HG02840 (cell line): ENCODE results near the gene RRAGD.
"Not testable (repeated sequence)": the region's sequence is repeated elsewhere in the genome, so short reads cannot be mapped to it uniquely, and the experiment has no call there.

Experiments
- ATAC-seq: cut with Tn5 transposase; IDR thresholded peaks from one replicate; pipeline ENCODE4 v1.9.1; 2021; ENCODE audit warnings: mild to moderate bottlenecking, moderate library complexity, moderate number of reproducible peaks; ENCODE audit not compliant: unreplicated experiment, low FRiP score

The RRAGD gene

GRCh38 chr6:89413006-89413400 lies 930 bp upstream of the RRAGD start:
- no peak for ATAC-seq

- no peak for ATAC-seq
Observed at GRCh38 chr6:89411145-89412070, 665 bp downstream of the RRAGD start.

GRCh38 chr6:89410788-89411144 lies 1.3 kb downstream of the RRAGD start:
- ATAC-seq: no peak

- ATAC-seq: no peak
Observed at GRCh38 chr6:89410231-89410761, 1.8 kb downstream of the RRAGD start.

- ATAC-seq: no peak
Observed at GRCh38 chr6:89409461-89410035, 2.5 kb downstream of the RRAGD start.

- no peak for ATAC-seq
Observed at GRCh38 chr6:89406141-89406540, 5.9 kb downstream of the RRAGD start.

DNA sequence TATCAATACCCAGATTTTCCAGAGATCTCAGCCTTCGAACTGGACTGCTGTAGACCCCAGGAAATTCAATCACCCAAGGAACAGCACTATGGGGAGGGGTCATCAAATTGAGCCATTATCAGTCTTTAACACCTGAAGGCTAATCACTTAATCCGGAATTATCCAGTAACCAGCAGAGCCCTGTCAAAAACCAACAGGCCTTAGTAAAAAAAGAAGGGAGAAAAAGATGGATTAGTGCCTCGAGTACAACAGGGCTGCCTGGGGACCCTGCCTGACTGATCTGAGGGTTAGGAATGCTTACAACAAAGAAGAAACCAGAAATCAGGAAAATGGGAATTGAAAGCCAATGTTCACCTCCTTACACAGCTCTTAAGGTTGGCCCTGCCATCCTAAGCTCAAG lies 7.6 kb downstream of the RRAGD start:
- no peak for ATAC-seq

- ATAC-seq: no peak
Observed at GRCh38 chr6:89402776-89403175, 9.3 kb downstream of the RRAGD start.

DNA sequence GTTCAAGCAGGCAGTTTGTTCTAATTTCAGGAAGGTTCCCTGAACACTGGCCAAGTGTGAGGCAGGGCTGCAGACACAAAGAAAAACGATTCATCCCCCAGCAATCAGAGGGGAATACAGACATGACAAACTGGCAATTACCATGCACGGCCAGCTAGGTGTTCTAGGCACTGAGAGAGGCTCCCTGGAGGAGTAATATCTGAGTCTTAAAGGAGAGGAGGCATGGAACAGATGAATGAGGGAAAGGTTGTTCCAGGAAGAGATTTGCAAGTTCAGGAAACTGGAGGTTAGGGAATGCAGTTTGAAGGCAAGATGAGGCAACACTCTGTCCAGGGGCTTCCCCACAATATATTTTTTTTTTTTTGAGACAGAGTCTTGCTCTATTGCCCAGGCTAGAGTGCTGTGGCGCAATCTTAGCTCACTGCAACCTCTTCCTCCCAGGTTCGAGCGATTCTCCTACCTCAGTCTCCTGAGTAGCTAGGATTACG lies 11.1 kb downstream of the RRAGD start:
- no peak for ATAC-seq

DNA sequence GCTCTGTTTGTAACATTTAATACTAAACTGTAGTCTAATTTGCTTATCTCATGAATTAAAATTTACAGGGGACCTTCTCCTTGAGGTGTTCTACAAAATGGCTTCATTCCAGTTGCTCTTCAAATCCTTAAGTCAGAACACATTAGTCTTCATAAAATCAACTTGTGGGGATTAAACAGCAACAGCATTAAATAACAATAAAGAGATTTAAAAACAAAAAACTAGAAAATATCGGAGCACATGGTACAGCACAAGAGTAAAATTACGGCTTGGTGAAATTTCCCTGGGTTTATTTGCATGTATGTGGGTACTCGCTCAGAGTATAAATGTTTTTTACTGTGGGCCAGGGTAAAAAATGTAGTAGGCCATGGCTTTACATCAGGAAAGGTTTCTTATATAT lies 12.0 kb downstream of the RRAGD start:
- ATAC-seq: no peak

GRCh38 chr6:89398762-89399525 lies 13.1 kb downstream of the RRAGD start:
- ATAC-seq: no peak

- ATAC-seq: not testable (repeated sequence)
Observed at GRCh38 chr6:89397884-89398283, 14.2 kb downstream of the RRAGD start.

DNA sequence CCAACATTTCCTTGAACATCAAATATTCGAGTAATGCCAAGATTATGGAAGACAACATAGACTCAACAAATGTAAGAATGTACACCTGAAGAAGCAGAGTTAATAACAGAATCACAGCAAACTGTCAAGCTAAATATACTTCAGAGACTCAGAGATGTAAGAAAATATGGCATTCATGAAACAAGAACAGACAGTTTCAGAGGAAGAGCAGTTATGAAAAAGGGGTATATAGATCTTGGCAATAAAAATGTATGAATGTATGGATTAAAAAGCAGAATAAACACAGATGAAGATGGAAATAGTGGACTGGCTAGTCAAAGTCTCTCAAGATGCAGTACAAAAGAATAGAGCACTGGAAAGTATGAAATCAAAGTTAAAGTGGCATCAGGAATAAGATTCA lies 18.4 kb downstream of the RRAGD start:
- no peak for ATAC-seq

GRCh38 chr6:89392823-89393222 lies 19.2 kb downstream of the RRAGD start:
- ATAC-seq: no peak

GRCh38 chr6:89388846-89389245 lies 23.2 kb downstream of the RRAGD start:
- ATAC-seq: no peak

DNA sequence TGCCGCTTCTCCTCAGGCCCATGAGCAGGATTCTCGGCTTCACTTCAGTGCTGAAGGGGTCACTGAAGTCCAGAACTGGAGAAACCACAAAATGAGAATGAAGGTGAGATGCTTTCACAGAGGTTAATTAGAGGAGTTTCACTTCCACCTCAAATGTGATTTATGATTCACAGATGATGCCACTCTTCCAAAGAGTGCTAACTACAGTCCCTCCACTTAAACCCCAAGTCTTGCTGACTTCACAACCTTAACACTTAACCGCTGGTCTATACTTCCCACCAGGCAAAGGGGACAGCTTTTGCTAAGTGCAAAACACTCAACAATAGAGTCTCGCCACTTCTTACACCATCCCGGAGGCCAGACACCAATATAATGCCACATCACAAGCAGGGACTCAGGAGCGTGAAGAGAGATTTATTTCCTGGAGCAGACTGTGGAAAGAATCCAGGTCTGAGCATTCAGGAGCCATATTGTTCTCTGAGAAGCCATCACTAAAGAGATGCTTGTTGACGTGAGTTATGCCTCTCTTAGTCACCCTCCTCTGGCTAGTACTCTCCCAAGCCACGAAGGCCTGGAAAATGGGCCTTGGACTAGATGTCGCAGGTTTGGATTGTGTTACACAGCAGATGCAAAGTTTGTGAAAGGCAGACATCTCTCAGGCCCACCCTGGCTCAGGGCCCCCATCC lies 24.4 kb downstream of the RRAGD start:
- ATAC-seq: peak; percentile 91

DNA sequence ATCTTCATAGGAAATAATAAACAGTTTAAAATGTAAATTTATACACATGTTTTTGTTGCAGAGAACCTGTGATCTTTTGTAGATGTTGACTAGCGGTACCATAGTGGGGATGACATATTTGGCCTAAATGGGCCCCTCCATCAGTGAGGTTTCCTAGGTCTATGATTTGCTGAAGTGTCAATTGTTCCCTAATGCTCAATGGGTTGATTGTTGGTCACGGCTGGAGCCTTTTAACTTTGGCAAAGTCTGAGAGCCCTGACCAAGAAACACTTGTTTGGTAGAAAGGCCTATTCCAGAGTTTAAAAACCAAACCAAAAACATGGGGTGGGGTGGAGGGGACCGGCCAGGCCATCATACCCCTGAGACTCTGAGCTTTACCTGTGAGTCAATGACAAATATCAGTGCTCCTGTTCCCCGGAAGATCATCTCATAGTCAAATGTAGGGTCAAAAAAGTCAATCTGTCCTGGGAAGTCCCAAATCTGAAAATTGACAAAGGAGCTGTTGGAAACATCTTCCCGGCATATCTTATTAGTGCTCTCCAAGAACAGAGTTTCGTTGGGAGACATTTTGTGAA lies 25.1 kb downstream of the RRAGD start:
- peak; percentile 23 for ATAC-seq

- ATAC-seq: no peak
Observed at GRCh38 chr6:89385846-89386245, 26.2 kb downstream of the RRAGD start.

DNA sequence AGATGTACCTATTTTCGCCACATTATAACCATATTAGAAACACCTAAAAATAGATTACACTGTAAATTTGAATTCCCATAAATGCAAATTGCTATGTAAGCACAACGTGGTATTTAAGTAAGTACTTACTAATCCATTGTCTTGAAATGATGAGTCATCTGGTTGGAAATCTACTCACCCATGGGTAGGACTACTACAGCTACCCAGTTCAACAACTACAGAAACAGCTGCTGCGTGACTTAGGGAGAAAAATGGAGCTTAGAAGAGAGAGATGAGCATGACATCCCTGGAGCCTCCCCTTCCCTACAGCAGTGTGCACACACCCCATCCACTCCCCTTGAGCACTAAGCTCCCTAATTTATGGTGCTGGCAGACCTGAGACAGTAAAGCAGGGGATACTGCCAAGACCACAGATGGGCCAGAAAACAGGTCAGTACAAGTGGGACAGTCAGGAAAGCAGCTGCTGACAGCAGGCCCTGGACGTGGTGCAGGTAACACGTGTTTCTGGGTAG lies 26.9 kb downstream of the RRAGD start:
- no peak for ATAC-seq

DNA sequence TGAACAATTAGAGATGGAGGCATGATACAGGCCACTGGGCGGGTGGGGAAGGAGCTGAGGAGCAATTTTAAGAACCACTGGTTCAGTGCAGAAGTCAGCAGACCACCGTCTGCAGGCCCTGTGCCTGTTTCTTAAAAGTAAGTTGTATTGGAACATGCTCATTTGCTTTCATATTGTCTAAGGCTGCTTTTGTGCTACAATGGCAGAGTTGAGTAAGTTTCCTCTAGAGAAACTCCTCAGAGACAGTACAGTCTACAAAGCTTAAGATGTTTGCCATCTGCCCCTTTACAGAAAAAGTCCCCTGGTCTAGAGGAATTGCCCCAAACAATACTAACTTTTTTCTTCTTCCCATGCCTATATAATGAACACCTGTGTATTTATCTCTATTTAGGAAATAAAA lies 31.0 kb downstream of the RRAGD start:
- no peak for ATAC-seq
